DMS53 (cell line): ENCODE data around the gene ZNF280B.
"Not testable (repeated sequence)": the region's sequence is repeated elsewhere in the genome, so short reads cannot be mapped to it uniquely, and the experiment has no call there.

Source experiments
- DNase-seq: peaks from one replicate; lab custom pipeline; 2025; lab: John Stamatoyannopoulos, UW

Gene ZNF280B

GRCh38 chr22:22463855-22464540 is 44.5 kb downstream of the ZNF280B start:
- DNase-seq = peak; percentile 59

GRCh38 chr22:22462813-22463567 is 45.6 kb downstream of the ZNF280B start:
- DNase-seq = peak; percentile 22

- DNase-seq = no peak
Measured at GRCh38 chr22:22461583-22461982, 47.0 kb downstream of the ZNF280B start.

GRCh38 chr22:22461111-22461510 is 47.4 kb downstream of the ZNF280B start:
- no peak for DNase-seq

DNA sequence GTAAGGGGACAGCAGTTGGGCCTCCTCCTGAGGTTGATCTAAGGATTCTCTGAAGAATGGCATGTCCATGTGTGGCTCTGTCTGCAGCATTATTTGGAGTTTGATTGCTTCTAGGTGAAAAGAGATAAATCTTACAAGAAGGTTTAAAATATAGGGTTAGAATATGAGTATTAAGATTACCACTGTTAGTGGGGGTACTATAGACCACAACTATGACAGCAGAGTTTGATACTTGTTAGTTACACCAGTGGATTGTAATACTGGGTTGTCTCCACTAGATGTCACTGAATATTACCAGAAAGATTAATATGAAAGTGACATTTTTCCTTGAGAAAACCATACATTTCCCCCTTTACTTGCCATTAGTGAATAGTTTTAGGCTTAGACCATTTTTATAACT is 47.9 kb downstream of the ZNF280B start:
- DNase-seq = peak; percentile 44

DNA sequence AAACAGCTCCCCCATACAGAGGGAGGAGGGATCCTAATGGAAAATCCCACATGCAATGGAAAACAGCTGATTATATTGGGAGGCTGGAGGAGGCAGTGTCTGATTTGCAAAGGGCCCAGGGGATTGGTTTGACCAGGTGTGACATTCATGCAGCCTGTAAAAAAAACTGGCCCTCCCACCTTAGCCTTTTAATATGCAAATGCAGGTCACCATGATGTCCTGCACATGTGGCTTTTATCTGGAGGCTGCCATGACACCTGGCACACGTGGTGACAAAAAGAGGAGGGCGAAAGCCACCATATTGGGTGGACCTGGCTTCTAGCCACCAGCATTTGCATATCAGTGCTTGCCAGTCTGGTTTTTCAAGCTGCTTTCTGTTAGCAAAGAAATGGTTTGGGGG is 48.5 kb downstream of the ZNF280B start:
- DNase-seq = no peak

- peak; percentile 1 for DNase-seq
Measured at GRCh38 chr22:22458896-22459588, 49.5 kb downstream of the ZNF280B start.

- DNase-seq = no peak
Measured at GRCh38 chr22:22458387-22458786, 50.2 kb downstream of the ZNF280B start.

DNA sequence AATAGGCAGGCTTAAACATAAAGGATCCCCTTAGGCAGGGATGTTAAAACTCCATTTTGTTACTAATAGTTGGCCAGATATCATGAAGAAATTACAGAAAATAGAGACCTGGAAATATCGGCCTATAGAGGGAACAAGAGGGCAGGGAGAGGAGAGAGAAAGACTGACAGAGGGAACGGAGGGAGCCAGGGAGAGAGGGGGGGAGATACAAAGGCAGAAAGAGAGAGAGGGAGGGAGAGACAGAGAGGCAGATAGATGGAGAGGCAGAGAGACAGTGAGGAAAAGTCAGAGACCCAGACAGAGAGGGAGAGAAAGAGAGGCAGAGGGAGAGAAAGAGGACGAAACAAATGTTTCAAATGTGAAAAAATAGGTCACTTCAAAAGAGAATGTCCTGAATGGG is 53.5 kb downstream of the ZNF280B start:
- no peak for DNase-seq

DNA sequence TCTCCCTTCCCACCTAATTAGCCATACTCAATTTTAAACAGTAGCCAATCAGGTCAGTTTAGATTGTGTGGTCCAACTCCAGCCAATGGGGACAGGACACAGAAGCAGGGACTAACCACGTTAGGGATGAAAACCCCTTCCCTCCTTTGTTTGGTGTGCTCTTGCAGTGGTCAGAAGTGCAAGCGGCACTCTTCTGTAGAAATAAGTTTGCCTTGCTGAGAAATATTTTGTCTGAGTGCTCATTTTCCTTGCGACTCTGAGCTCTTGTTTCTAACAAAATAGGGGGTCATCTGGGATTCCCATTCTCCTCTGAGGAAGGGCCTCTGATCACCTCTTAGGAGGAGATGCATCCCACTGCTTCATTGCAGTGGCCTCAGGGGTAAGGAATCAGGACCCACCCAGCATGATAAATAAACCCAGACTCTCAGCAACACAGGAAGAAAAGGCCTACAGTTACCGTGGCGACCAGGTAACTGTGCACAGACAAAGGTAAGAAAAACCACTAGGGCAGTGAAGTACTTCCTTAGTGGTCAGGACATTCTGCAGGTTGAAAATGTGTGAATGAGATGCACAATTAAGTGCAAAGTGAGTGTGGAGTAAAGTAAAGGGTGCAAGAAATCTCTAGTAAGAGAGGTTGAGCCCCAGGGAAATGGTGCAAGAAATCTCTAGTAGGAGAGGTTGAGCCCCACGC is 55.4 kb downstream of the ZNF280B start:
- DNase-seq = peak; percentile 13

DNA sequence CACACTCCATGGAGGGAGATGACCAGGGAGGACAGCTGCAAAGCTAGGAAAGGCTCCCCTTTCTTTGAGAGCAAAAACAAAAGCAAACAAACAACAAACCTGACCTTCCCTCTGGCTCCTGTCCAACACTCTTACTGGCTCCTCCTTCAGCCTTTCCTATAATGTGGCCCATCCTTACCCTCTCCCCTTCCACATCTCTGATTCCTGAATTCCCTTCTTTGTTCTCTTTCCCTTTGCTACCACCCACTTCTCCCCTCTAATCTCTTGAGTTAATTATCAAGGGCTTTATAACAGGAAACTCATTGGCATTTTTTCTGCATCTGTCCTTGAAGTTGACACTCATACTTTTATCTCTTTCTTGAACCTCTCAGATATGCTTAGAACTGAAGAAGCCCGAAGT is 56.3 kb downstream of the ZNF280B start:
- DNase-seq = peak; percentile 37

DNA sequence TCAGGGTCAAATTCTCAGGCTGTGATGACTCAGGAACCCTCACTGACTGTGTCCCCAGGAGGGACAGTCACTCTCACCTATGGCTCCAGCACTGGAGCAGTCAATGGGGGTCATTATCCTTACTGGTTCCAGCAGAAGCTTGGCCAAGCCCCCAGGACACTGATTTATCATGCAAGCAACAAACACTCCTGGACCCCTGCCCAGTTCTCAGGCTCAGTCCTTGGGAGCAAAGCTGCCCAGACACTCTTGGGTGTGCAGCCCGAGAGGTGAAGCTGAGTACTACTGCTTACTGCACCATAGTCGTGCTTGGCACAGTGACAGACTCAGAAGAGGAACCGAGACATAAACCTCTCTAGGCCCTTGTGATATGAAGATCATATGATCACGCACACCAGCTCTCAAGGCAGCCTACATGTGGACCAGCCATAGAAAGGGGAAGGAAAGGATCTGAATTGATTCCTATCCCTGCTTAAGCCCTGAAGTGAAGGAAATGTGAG is 58.2 kb downstream of the ZNF280B start:
- peak; percentile 1 for DNase-seq

DNA sequence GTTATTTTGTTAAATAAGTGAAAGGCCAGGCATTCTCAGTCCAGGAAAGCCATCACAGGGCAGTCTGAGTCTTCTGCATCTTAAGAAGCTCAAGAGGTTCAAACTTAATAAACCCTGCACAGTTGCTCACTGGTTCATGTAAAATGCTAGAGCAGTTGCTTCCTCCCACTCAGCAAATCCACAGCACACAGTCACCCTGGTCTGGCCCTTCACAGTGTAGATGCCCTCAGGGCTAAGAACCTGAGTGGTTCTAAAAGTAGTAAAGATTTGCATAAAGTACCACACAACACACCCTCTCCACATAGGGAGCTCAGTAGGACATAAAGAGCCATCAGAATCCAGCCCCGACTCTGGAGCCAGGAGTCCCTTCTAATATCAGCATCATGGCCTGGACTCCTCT is 58.7 kb downstream of the ZNF280B start:
- DNase-seq = no peak

- no peak for DNase-seq
Measured at GRCh38 chr22:22446517-22446916, 62.0 kb downstream of the ZNF280B start.

- not testable (repeated sequence) for DNase-seq
Measured at GRCh38 chr22:22444007-22444589, 64.4 kb downstream of the ZNF280B start.

GRCh38 chr22:22442928-22443709 is 65.4 kb downstream of the ZNF280B start:
- DNase-seq = no peak

DNA sequence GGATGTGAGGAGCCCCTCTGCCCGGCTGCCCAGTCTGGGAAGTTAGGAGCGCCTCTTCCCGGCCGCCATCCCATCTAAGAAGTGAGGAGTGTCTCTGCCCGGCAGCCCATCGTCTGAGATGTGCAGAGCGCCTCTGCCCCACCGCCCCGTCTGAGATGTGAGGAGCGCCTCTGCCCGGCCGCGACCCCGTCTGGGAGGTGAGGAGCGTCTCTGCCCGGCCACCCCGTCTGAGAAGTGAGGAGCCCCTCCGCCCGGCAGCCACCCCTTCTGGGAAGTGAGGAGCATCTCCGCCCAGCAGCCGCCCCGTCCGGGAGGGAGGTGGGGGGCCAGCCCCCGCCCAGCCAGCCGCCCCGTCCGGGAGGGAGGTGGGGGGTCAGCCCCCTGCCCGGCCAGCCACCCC is 66.9 kb downstream of the ZNF280B start:
- DNase-seq = not testable (repeated sequence)

- no peak for DNase-seq
Measured at GRCh38 chr22:22440188-22440587, 68.4 kb downstream of the ZNF280B start.
